DLD1 (cell line): ENCODE results near the gene TSPAN9.

Source experiments
- in situ Hi-C: cut with HindIII; loops from 2 replicates; pipeline ENCODE4 v1.10.0; 2017; ENCODE audit warnings: low sequenced_read_pairs

The TSPAN9 gene

DNA sequence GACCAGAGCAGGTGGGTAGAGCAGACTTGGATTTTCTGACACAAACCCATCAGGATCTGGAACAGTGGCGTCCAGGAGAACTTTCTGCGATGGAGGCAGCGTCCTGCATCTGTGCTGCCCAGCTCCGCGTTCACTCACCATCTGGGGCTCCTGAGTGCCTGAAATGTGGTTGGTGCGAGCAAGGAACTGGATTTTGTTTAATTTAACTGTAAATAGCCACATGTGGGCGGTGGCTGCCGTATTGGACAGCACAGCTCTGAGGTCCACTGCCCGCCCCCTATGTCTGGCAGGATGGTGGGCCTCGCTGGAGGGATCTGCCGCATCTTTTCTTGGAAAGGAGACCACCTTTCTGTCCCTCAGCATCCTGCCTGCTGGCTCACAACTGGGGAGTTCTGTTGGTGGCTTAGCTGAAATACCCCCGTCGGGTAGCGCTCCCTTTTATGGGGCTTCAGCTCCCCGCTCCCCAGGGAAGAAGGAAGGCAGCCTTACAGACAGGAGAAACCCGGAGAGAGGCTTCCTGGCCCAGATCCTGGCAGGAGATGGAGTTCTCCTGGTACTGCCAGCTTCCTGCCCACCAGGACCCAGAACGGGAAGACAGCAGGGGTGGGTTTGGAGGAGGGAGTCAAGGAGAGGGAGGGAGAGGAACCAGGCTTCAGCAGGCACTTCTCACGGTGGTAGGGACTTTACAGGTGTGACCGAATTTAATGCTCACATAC is 228.9 kb downstream of the TSPAN9 start:
- in situ Hi-C loops: no loop called here

DNA sequence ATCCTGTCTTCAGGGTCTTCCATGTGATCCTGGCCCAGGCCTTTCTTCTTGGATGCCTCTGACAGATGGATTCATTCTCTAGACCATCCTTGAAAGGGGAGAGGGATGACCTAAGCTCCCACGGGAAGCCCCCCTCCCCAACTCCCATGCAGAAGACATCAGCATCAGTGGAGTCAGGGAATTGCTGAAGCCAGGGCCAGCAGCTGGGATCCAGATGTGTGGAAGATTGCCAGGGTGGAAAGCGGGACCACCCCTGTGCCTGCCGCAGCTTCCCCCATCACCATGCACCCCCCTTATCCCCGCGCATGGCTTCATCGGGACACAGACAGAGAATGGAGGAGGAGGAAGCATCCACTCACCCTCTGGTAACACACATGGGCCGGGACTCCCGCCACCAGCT is 230.2 kb downstream of the TSPAN9 start:
- in situ Hi-C loops: no loop called here

- in situ Hi-C loops: no loop called here
Measured at GRCh38 chr12:3308063-3308462, 230.9 kb downstream of the TSPAN9 start.

GRCh38 chr12:3308609-3309008 is 231.4 kb downstream of the TSPAN9 start:
- in situ Hi-C loops: no loop called here

GRCh38 chr12:3309805-3310204 is 232.6 kb downstream of the TSPAN9 start:
- in situ Hi-C loops: no loop called here

DNA sequence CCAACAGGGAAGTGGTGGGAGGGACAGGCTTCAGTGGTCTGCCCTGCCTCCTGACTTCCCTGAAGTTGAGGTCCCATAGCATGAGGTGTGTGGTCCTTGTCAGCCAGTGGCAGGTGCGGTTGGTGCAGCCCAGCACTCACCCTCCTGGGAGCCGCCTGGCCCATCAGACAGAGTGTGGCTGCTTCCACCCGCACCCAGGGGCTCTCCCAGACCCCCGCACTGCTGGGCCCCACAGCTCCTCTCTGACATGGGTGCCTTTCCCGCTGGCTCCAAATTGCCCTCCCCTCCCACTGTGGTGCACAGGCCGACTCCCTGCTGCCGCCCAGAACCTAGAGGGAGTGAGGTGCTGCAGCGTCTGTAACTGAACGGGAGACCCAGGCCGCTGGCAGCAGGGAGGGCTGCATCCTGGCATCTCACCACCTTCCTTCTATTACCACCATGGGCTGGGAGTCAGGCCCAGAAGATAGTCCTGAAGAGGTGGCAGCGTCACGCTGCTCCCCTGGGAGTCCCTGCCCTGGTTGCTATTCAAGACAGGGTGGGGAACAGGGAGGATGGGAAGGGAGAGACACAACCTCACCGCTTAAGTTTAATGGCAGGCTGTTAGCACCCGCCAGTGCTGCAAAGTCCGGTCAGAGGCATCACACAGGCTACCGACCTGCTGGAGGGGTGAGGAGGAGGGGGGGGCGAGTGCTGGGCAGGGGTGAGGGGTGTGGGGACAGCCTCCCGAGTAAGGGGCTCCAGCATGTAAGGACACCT is 233.3 kb downstream of the TSPAN9 start:
- in situ Hi-C loops: no loop called here

- in situ Hi-C loops: no loop called here
Measured at GRCh38 chr12:3311027-3311402, 233.8 kb downstream of the TSPAN9 start.

GRCh38 chr12:3311491-3312103 is 234.4 kb downstream of the TSPAN9 start:
- in situ Hi-C loops: no loop called here

GRCh38 chr12:3313066-3313465 is 235.9 kb downstream of the TSPAN9 start:
- in situ Hi-C loops: no loop called here

- in situ Hi-C loops: no loop called here
Measured at GRCh38 chr12:3313675-3314663, 236.8 kb downstream of the TSPAN9 start.

GRCh38 chr12:3315201-3315661 is 238.1 kb downstream of the TSPAN9 start:
- in situ Hi-C loops: no loop called here

GRCh38 chr12:3316776-3317480 is 239.7 kb downstream of the TSPAN9 start:
- in situ Hi-C loops: no loop called here

DNA sequence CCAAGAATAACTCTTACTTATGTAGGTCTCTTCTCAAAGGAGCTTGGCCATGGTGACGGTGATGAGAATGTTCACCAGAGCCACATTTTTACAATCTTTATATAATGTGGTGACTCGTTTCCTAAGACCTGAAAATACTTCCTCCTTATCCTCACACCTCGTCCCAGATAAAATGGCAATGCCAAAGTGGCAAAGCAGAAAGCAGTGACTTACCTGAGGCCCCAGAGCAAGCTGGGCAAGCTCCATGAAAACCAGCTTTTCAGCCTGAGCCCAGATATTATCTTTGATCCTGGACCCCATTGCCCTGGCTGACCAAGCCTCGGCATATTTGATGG is 240.3 kb downstream of the TSPAN9 start:
- in situ Hi-C loops: no loop called here

DNA sequence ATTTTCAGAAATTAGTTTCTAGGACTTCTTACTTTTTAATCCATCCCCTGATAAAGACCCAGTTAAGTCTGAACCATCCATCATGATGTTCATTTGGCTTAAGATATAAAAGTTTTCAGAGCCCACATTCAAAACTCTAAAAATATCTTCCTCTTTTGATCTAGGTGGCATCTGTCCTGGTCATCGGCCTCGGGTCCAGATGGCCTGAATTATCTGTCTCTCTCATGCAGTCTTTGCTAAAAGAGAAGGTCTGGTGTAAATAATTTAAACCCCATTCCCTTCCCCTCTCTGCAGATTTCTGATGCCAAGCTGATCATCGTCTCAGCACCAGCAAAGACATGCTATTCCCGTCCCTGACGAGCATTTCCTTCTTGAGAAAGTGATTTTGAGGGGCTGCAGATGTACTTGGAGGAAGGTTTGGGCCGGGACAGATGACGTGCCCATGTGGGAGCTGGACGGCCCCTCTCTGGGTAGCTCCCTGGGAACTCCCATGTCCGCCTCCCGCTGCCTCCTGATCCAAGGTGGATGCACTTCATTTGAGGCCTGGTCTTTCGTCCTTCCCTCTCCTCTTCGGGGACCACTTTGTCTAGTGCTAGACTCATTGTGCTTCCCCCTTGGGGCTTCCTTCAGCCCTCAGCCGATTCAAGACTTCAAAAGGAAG is 240.8 kb downstream of the TSPAN9 start:
- in situ Hi-C loops: no loop called here

DNA sequence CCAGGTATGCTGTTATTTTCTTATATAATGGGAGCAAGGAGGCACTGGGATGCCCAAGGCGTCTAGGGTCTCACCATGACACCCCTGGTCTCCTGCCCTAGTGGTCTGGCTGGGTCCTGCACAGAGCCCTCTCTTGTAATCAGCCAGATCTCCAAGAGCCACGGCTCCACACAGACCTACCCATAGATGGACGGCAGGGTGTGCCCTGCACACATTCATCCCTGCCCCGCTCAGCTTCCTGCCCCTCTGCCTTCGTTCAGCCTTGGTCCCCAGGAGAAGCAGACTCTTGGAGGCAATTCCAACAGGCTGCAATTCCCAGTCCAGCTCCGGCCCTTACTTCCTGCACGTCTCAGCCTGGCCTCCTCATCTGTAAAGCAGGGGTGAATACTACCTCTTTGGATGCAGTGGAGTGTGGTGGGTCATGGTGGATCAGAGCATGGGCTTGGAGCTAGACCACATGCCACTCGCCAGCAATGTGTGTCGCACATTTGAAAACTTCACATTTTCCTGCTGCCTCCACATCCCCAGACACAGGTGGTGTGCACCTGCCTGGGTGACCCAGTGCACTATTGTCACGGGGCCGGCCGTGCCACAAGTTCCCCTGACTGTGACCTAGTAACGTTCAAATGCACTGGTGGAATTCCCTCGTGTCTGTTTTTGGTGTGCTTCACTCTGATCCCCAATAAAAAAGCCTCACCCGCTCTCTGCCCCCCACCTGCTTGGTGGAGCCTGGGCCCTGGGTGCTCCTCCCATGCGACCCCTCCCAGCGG is 242.7 kb downstream of the TSPAN9 start:
- in situ Hi-C loops: loop anchor here (10.0 kb wide), 1 partner anchor 345 kb away; no protein-coding TSS in a partner anchor

GRCh38 chr12:3320881-3321509 is 243.8 kb downstream of the TSPAN9 start:
- in situ Hi-C loops: loop anchor here (10.0 kb wide), 1 partner anchor 344 kb away; no protein-coding TSS in a partner anchor

DNA sequence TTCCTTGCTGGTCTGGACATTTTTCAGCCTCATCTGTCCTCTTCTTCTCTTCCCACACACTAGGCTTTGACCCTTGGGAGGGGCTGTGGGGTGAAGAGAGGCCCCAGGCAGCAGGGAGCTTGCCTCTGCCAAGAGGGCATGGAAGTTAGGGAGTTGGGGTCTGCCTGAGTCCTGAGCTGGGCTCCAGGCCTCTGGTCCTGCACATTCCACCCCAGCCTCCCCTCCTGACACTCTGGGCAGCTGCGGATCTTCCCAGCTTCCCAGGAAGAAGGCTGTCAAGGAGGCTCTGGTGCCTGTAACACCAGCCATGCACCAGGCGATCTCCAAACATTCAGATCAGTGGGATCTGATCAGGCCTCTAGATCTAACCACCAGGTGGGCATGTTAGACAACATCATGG is 244.7 kb downstream of the TSPAN9 start:
- in situ Hi-C loops: loop anchor here (10.0 kb wide), 1 partner anchor 343 kb away; no protein-coding TSS in a partner anchor

DNA sequence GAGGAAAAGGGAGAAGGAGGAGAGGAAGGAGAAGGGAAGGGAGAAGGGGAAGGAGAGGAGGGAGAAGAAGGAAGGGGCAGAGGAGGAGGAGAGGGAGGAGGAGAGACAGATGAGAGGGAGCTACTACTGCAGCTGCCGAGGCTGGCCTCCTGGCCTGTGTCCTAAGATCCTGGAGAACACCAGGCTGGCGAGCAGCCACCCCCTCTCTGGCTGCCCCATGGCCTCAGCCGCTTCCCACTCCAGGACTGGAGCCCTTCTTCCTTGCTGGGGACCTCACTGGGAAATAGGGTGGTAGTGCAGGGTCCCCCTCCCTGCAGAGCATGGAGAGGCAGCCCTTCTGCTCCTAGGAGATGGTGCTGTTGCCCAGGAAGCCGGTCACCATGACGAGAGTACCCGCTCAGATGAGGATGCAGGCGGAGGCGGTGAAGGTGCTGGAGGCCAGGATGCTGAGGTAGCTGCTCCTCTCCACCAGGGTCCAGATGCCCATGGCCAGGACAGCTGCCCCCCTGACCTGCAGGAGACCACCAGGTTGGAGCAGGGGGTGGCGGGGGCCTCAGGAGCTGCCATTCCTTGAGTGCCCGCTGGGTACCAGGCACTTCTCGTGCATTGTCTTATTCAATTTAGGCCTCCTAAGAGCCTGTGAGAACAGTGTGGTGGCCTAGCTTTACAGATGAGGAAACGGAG is 246.0 kb downstream of the TSPAN9 start:
- in situ Hi-C loops: loop anchor here (10.0 kb wide), 1 partner anchor 342 kb away; no protein-coding TSS in a partner anchor
